Embryonic facial prominence (tissue), 1 donor: ENCODE measurements around the gene VSNL1.

Experiments used
- DNase-seq: peaks from one replicate; pipeline ENCODE4 v3.0.0-alpha.2; 2016; ENCODE audit errors: extremely low spot score

The VSNL1 gene

DNA sequence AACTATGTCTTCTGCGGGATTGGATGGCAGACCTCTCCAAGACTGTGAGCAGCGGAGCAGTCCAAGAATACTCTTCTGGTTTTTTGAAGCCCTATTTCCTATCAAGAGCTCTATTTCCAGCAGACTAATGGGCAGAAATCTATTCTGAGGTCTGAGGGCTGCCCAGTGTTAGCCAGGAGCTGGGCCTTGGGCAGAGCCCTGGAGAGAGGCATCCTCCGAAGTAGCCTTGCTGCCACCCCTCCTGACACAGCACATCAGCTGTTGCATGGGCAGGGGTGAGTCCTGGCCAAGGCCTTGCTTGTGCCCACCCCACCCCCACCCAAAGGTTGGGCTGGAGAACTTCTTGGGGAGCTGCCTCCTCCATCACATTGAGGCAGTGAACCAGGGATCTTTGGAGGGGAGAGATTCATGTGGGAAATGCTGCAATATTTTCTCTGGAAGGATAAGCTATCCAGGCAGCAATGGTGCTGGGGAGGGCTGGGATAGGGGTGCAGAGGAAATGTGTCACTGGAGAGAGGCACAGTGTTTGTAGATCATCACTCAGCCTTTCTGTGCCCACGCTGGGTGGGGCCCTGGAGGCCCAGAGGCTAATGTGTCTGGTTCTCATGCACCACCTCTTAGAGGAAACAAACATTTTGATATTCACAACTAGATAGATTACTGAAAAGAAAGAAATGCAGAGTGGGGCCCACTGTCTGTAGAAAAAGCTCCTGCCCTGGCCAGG, 104.7 kb downstream of the VSNL1 start:
- no peak for DNase-seq

DNA sequence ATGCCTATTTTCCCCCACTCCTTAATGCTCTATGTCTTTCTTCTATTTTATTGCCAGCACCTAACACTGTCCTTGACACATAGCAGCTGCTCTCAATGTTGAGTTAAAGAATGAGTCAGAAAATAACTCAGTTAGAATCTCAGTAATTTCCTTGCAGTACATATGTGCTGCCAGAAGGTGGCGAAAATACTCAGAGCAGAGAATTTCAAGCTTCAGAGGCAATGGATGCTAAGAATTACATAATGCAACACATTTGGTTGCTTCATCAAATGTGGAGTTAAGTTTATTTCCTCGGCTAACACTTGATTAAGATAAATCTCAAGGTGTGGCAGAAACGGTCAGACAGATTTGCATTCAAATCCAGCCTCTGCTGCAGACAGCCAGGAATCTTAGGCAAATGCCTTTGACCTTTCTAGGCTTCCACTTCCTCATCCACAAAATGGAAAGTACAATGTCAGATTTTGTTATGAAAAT, 105.6 kb downstream of the VSNL1 start:
- DNase-seq = no peak

DNA sequence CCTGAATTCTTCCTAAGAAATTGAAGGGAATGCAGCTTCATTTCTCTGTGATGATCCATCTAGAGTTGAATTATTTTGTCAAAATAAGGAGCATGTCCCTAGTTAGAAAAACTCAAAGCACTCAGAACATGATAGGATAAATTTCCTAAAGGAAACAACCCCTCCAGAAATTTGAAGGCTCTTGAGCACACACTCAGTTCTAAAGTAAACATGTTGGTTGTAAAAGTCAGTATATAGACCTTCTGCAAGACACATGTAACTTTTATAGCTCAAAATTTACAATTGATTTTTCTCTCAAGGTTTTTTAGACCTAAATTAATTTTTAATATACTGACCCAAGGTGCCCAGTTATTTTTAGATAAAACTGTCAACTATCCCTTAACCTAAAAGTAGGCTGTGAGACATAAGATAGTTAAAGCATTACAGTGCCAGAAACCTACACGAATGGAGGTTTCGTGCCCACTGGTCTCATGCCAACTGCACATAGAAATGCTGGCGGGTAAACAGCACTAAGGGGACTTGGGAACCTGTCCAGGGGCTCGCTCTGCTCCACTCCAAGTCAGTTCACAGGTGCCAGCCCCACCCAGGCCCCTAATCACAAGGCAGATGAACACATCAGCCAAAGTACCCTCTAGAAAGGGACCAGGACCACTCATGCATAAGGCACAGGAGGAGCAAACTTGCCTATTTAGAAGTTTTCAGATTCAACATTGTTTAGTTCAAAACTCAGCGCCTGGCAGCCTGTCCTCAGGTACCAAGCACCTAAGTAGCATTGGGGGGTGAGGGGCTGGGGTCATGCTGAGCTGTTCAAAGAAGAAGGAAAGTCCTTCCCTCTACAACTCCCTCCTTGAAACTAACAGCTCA, 106.6 kb downstream of the VSNL1 start:
- DNase-seq = no peak

DNA sequence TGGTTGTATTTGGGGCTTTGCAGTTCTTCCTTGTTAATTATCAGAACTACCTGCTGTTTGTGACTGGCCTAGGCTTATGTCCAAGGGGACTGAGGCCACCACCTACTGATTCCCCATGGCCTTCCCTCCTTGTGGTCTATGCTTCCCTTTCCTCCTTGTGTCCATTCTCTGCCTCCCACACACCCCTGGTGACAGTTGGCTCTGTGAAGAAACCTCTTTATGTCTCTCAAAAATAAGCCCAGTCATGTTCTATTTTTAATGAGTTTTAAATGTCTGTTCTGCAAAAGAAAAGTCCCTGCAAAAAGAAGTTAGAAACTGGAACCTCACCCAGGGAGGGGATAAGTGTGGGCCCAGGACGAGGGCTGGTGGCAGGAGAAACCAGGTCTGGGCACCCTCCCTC, 108.1 kb downstream of the VSNL1 start:
- no peak for DNase-seq

DNA sequence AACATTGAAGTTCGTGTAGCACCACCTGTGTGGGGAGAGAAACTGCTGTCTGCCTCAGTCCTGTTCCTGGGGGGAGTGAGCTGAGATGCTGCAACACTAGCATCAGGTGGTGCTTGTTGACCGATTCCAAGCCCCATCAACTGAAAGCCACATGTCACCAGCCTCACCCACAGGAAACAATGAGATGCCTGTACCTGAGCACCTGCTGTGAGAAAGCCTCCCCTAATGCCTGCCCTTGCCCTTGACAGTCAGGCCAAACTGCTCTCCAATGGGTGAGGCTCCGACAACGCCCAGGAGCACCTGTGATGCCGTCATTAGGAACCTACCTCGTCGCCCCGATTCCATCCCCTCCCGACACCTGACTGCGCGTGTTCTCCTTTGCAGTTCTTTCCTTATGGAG, 108.5 kb downstream of the VSNL1 start:
- DNase-seq = no peak

DNA sequence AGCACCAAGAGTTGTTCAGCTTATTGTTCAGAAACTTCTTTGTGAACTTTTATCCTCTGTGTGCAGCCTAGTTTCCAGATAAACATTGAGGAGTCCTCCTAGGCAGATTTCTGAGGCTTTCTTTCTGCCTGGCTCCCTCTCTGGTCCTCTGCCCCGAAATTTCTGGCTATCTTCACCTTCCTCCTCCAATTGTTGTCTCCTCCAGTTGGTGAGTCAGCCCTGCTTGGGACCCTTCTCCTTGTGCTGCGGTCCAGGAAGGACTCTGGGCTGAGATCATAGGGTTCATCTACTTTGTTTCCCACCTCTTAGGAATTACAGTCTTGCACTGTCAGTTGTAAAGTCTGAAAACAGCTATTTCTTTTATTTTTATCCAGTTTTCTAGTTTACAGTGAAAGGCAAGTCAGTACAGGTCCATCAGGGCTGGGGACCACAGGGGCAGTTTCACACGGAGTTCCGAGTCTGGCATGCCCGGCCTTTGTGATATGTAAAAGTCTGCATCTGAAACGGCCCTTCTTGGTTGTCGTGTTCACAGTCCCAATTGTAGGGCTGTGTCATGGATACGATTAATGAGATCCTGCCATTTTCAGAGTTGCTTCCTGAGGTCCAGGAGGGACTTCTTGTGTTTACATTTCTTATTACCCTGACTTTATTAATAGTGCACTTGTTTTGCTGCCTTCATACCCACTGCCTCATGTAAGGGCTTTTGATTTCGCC, 112.3 kb downstream of the VSNL1 start:
- no peak for DNase-seq

DNA sequence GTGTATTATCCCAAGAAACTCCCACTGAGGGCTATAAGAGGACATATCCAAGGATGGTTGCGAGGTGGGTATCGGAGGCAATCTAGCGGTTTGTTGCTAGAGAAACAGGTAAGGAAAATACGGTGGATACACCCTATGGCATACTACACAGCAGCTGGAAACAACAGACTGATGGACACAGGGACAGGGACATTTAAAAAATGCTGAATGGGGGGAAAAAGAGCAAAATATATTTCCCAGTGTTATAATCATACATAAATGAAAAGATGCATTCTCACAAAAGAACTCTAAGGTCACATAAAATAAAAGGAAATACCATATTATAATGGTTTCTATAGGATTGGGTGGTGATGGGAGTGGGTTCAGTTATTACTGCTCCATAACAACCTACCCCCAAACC, 117.3 kb downstream of the VSNL1 start:
- DNase-seq = no peak

DNA sequence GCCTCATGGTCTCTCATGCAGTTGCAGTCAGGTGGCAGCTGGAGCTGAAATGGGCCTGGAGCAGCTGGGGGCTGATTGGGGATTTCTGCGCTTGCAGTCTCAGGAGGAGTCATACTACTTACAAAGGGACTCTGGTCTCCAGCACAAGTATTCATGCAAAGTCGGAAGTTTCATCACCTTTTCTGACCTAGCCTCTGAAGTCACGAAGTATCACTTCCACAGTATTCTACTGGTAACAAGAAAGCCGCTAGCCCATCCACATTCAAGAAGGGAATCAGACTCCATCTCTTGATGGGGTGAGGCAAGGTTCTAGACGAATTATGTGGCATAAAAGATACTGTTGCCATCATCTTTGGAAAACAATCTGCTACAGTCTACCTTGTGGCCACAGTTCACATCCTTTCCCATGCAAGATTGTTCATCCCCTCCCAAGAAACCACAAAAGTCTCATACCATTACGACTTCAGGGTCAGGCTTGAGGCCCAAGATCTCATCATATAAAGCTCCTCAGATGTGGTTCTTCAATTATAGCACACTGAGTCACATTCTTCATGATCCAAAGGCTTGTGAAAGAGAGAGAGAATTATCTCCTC, 117.9 kb downstream of the VSNL1 start:
- no peak for DNase-seq

DNA sequence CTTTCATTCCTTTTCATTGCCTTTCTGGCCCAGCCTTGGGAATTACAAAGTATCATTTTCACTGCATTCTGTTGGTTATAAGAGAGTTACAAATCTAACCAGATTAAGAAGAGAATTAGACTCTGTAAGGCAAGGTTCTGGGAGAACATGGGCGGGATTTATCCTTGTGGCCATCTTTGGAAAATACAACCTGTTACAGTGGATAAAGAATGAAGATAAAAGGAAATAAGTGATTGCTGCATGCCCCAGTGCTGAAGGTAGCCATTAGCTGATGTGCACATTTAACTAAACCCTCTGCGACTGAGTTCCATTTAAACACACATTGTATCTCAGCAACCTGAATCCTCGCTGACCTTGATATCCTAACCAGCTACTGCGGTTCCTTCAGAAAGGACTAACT, 119.7 kb downstream of the VSNL1 start:
- no peak for DNase-seq

DNA sequence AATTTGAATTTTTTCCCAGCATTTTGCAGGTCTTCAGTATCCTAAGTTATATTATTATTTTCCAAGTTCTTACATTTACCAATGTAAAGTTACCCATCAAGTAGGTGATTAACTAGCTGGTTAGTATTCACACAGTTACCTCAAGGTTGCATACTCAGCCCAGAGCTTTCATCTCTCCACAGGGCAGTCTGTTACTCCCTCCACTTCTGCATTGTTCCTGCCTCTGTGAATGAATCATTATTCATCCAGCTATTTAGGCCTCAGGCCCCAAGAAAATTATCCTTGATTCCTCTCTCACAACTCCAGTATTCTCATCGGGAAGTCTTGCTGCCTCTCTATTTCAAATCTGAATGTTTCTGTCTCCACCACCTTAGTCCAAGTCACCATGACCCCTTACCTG, 121.0 kb downstream of the VSNL1 start:
- no peak for DNase-seq

DNA sequence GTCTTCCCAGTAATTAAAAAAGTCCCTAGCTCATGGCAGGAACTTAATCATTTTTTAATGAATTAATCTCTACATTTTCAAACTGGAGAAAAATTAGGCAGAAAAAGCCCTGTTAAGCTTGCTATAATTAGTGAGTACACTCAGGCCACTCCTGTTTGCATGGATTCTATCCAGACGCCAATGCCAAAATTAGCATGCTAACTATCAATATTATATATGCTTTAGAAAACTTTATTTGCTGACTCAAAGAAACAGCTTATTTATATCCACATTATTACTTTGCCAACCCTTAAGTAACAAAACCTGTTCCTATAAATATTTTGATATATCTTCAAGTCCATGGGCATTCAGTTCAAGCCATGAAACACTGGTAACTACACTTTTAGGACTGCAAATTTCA, 122.2 kb downstream of the VSNL1 start:
- DNase-seq = no peak

DNA sequence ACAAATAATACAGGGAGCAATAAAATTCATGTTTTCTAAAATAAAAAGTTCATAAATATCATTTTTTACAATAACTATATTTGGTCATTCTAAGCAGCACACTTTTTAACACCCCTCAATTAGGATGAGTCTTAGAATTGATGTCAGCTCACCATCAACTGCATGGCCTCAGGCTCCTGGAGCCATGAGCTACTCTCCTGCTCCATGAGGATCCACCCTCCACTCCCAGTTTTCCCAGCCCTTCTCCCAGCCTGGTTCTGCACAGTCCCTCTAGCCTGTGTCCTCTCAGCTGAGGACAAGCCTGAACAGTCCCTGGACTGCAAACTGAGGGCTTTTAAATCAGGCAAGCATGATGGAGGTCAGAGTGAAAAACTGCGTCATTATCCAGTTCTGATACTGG, 124.0 kb downstream of the VSNL1 start:
- DNase-seq = no peak

DNA sequence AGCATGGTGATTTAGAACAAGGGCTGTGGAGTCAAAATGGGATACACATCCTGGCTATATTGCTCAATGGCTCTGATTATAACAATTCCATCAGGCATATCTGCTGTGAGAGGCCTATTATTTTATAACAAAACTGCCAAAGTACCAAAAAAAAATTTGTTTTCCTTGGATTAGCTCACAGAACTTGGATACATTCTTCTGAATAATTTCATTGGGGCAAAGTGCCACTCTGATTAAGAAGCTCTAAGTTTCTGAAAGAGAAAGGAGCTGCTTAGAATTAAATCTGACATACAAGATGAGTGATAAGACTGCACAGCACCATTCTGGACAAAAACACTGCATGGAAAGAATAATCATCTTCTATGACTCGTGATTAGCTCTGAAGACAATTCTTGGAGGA, 127.4 kb downstream of the VSNL1 start:
- no peak for DNase-seq

DNA sequence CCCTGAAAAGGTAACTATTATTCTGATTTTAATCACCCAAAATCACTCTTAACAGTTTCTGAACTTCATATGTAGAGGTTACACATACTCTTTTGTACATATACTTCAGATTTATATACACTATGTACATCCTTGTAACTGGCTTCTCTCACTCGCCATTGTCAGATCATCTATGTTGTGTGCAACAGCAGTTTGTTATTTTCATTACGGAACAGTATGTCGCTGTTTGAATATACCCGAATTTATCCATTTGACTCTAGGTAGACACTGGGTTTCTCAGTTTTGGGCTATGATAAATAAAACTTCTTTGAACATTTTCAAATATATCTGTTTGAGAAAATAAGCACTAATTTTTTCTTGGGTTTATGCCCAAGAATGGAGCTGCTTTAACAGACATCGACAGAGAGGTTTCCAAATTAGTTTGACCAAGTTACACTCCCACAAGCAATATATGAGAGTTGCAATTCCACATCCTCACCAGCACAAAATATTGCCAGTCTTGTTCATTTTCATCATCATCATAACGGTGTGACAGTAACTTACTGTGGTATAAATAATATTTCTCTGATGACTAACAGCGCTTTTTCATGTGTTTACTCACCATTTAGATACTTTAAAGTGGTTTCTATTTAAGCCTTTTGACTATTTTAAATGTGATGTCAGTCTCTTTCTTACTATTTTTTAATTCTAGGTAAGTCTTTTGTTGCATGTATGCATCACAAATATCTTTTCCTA, 132.3 kb downstream of the VSNL1 start:
- no peak for DNase-seq

DNA sequence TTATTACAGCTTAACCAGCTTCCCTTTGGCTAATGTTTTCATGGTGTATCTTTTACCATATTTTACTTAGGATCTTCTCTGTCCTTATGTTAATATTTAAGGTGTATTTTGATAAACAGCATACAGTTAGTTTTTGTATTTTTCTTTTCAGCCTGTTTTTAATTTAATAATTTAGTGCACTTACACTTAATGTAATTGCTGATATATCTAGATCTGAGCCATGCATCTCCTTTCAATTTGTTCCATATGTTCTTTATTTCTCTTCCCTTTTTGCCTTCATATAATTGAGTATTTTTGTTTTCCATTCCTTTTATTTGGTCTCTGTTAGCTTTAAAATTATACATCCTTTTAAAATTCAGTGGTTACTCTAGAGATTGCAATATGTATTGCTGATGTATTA, 134.3 kb downstream of the VSNL1 start:
- DNase-seq = no peak

DNA sequence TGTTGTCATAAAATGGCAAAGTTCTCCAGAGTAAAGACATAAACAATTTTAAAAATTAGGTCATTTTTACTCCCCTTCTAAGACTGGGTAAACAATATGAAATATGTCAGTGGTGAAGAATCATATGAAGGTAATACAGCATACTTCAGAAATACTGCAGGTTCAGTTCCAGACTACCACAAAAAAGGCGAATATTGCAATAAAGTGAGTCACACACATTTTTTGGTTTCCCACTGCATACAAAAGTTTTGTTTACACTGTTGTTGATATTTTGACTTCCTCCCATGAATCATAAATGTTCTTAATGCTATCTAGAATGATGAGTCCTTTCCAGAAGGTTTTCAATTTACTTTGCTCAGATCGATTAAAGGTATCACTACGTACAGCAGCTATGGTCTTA, 139.6 kb downstream of the VSNL1 start:
- DNase-seq = no peak

DNA sequence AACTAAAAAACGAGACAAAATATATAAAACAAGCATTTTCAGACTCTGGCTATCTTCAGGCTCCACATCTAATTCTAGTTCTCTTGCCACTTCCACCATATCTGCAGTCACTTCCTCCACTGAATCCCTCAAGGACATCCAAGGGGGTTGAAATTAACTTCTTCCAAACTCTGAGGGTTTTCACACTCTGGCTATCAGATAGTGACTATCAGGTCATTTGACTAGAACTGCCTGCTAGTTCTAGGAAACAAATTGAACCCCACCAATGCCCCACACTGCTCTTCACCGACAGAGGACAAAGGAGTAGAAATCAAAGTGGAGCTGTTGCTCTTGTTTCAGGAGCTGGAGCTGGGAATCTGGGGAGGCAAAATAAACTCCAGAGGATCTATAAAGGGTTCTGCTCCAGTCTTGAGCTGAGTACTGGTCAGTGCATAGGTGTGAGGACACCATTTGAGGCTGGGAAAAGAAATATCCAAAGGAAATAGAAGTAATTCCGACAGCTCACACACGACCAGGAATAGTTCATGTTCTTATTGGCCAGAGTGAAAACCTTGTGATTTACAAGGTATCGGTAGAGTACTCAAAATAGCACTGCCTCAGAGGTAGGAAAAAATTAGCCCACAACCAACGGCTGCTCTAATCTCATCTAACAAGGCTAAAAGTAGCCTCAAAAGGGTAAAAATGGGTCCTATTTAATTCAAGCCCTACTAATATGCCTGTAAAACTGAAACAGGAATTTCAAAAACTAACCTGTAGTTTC, 141.8 kb downstream of the VSNL1 start:
- DNase-seq = no peak

DNA sequence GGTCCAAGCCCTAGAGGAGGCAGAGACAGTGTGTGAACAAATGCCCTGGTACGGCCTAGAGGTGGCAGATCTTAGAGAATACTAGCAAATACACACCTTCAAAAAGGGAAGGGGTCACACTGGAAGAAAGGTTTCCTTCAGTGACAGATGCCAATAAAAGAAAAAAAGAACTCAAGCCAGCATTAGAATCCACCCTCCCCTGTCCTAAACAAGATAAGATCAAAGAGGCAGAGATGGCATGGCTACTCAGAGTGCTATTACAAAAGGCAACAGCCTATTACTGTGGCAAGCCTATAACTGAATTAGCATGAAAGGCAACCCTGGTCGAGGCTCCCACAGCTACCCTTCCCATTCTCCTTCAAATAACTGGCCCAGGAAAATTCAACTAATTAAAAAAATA, 143.5 kb downstream of the VSNL1 start:
- DNase-seq = no peak

DNA sequence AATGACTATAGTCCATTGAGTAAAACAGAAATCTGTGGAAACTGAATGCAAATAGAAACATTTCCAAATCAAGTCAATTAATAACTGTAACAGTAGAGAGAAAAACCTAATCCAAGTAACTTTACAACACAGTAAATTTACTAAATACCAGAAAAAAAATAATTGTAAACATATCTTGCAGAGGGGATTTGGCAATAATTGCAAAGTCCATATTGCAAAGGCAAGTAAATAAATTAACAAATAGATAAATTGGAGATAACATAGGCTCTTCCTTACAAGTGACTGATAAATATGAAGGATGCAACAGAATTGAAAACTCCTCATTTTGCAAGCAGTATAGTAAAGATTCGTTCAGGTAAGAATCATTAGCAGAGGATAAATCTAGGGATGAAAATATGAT, 148.1 kb downstream of the VSNL1 start:
- DNase-seq = no peak

DNA sequence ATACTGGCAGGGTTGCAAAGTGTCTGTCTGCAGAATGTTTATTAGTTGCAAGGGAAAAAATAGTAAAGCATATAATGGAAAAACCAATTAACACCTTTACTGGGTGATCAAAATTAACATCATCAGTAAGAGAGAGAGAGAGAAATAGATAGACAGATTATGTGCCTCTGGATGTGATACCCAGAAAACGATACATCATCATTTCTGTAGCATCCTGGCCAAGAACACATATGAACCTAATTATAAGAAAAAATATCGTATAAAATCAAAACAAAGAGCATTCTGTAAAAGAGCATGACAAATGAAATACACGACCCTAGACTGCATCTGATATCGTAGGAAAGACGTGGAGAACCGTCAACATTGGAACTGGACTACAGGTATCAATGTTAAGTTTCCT, 148.5 kb downstream of the VSNL1 start:
- DNase-seq = no peak

DNA sequence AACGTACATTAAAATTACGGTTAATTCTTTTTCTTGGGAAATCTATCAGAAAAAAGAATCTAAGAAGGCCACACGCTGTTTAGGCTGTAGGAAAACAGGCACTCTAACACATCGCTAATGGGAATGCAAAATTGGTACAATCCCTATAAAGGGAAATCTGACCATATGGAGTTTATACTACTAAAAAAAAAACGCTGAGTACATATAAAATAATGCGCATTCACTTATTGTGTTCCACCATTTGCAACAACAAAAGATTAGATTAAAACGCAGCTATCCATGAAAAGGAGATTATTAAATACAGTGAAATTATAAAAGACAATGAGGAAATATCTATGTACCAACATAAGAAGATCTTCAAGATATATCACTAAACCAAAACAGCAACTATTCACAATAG, 150.3 kb downstream of the VSNL1 start:
- no peak for DNase-seq
